Activated B cell treated with CpG ODN at 0.5 μM for 24 hours (primary cell): Measurements from ENCODE around the gene DAGLA. TPM values are rescaled to one million over a fixed set of nuclear protein-coding genes. Genes with fewer than 3 reads are reported as not detected.

Experiments used
- ATAC-seq: fragments of 200-7000 bp; cut with Tn5 transposase; one replicate; pipeline ENCODE4 v1.10.0; 2021; ENCODE audit warnings: low read depth, mild to moderate bottlenecking, moderate library complexity
- CTCF ChIA-PET: fragments of 350-600 bp; sonication (Branson Sonifier 250); formaldehyde crosslinking; loops from one replicate; lab custom pipeline; 2021; ENCODE audit warnings: antibody characterized with exemption; lab: Charles Lee
- POLR2A ChIA-PET: fragments of 350-600 bp; sonication (Branson Sonifier 250); formaldehyde crosslinking; loops from one replicate; lab custom pipeline; 2021; ENCODE audit warnings: antibody characterized with exemption; lab: Charles Lee
- DNase-seq: peaks from one replicate; pipeline ENCODE4 v3.0.0; 2022
- H3K27ac Mint-ChIP-seq: one replicate; pipeline ENCODE4 v1.8.0; 2020; ENCODE audit warnings: mixed read lengths
- H3K27me3 Mint-ChIP-seq: one replicate; pipeline ENCODE4 v1.8.0; 2021; ENCODE audit warnings: mixed read lengths
- H3K36me3 Mint-ChIP-seq: one replicate; pipeline ENCODE4 v1.8.0; 2021; ENCODE audit warnings: low read depth, mixed read lengths
- H3K4me1 Mint-ChIP-seq: one replicate; pipeline ENCODE4 v1.8.0; 2021; ENCODE audit warnings: mixed read lengths
- H3K4me3 Mint-ChIP-seq: one replicate; pipeline ENCODE4 v1.8.0; 2020; ENCODE audit warnings: mild to moderate bottlenecking, mixed read lengths
- H3K9me3 Mint-ChIP-seq: one replicate; pipeline ENCODE4 v1.8.0; 2020; ENCODE audit warnings: mixed read lengths
- CTCF ChIP-seq: fragments of 200-600 bp; IDR thresholded peaks from one replicate; pipeline ENCODE4 v1.8.0; 2022; ENCODE audit warnings: antibody characterized with exemption, mild to moderate bottlenecking
- intact Hi-C: fragments of 100-400 bp; cut with micrococcal nuclease; formaldehyde crosslinking; loops from one replicate; pipeline ENCODE4 v1.15.1; 2024
- total RNA-seq: library from RNA; stranded (reverse); gene quantifications from 2 replicates; pipeline ENCODE4 v1.2.3, GENCODE V29; 2022

The DAGLA gene
- total RNA-seq, 1 donor from 2014 or later: not detected

- ChIA-PET CTCF (no interaction called here), POLR2A (no interaction called here)
- Mint-ChIP-seq H3K4me3 (no peak overlapping the region), H3K27me3 (peaks cover 3% of the 10 kb centered on the region), H3K27ac (no peak overlapping the region), H3K9me3 (no peaks in the 10 kb centered on the region), H3K36me3 (no peaks in the 10 kb centered on the region), H3K4me1 (no peaks in the 10 kb centered on the region)
- intact Hi-C loops: no loop called here
- no peak for ATAC-seq
- no peak for TF ChIP-seq CTCF
- DNase-seq: no peak
Observed at GRCh38 chr11:61707574-61707973, 27.4 kb downstream of the DAGLA start.

GRCh38 chr11:61709110-61709509, 28.9 kb downstream of the DAGLA start:
- Mint-ChIP-seq H3K27me3 (peaks cover 3% of the 10 kb centered on the region), H3K27ac (no peak overlapping the region), H3K4me1 (no peaks in the 10 kb centered on the region), H3K36me3 (no peaks in the 10 kb centered on the region), H3K9me3 (no peaks in the 10 kb centered on the region), H3K4me3 (no peak overlapping the region)
- ATAC-seq (no peak), DNase-seq (no peak)
- intact Hi-C loops: no loop called here
- ChIA-PET POLR2A (no interaction called here), CTCF (no interaction called here)
- no peak for TF ChIP-seq CTCF

- TF ChIP-seq CTCF: no peak
Observed at GRCh38 chr11:61709572-61709971, 29.4 kb downstream of the DAGLA start.

GRCh38 chr11:61710019-61710418, 29.8 kb downstream of the DAGLA start:
- Mint-ChIP-seq H3K36me3 (no peaks in the 10 kb centered on the region), H3K4me1 (no peaks in the 10 kb centered on the region), H3K9me3 (no peaks in the 10 kb centered on the region), H3K4me3 (no peak overlapping the region), H3K27ac (no peak overlapping the region), H3K27me3 (peaks cover 3% of the 10 kb centered on the region)
- TF ChIP-seq CTCF: no peak
- POLR2A ChIA-PET: no interaction called here
- intact Hi-C loops: no loop called here
- CTCF ChIA-PET: no interaction called here
- DNase-seq: no peak
- no peak for ATAC-seq

More at GRCh38 chr11:61709572-61709971, 29.4 kb downstream of the DAGLA start:
- Mint-ChIP-seq H3K9me3 (no peaks in the 10 kb centered on the region), H3K27ac (no peak overlapping the region), H3K27me3 (peaks cover 3% of the 10 kb centered on the region), H3K4me1 (no peaks in the 10 kb centered on the region), H3K4me3 (no peak overlapping the region), H3K36me3 (no peaks in the 10 kb centered on the region)
- DNase-seq: no peak
- no peak for ATAC-seq
- ChIA-PET POLR2A (no interaction called here), CTCF (no interaction called here)
- intact Hi-C loops: no loop called here

- no peak overlapping the region for H3K4me3 Mint-ChIP-seq
- peaks cover 3% of the 10 kb centered on the region for H3K27me3 Mint-ChIP-seq
- ChIA-PET CTCF (no interaction called here), POLR2A (no interaction called here)
- no peak for TF ChIP-seq CTCF
- intact Hi-C loops: no loop called here
- DNase-seq (no peak), ATAC-seq (no peak)
- no peaks in the 10 kb centered on the region for H3K4me1 Mint-ChIP-seq
- H3K27ac Mint-ChIP-seq: no peak overlapping the region
- H3K9me3 Mint-ChIP-seq: no peaks in the 10 kb centered on the region
- no peaks in the 10 kb centered on the region for H3K36me3 Mint-ChIP-seq
Observed at GRCh38 chr11:61711037-61711436, 30.8 kb downstream of the DAGLA start.
